GM18519 (cell line): ENCODE data around the gene ZNRF1.

ENCODE experiments used
- ATAC-seq: cut with Tn5 transposase; IDR thresholded peaks from one replicate; pipeline ENCODE4 v1.9.1; 2021; ENCODE audit warnings: mild to moderate bottlenecking, moderate library complexity; ENCODE audit not compliant: unreplicated experiment, low FRiP score

Gene ZNRF1

DNA sequence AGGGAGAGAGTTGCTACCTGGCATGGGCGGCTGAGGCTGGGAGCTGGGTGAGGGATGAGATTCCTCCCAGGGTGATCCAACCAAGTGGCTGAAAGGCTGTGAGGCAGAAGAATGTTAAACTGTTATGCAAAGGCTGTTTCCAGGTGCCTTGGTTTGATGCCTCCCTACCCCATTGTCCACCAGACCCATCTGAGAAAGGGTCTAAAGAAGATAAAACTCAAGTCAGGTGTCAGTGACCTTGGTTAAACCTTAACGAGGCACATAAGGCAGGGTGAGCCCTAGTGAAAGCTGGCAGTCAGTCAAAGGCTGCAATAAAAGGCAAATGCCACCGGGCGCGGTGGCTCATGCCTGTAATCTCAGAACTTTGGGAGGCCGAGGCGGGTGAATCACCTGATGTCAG, 94.0 kb downstream of the ZNRF1 start:
- ATAC-seq, result no peak

- no peak for ATAC-seq
Measured at GRCh38 chr16:75093598-75094540, 95.0 kb downstream of the ZNRF1 start.

DNA sequence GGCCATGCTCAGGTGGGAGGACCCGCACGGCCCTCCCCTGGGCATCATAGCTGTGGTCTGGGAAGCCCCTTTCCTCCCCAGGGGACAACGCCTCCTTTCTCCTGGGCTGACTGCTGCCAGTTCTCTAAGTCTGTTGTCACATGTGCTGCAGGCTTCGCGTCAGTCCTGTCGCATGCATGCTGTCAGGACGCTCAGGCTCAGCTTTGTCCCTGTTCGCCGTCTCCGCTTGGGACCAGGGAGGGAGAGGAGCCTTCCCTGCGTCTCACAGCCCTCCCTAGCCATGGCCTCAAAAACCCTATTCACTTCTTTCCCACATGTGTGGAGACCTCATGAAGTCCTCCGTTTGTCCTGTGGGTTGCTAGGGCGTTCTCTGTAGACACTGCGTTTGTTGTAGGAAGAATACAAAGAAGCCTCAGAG, 96.4 kb downstream of the ZNRF1 start:
- no peak for ATAC-seq

- no peak for ATAC-seq
Measured at GRCh38 chr16:75096656-75097055, 97.8 kb downstream of the ZNRF1 start.

DNA sequence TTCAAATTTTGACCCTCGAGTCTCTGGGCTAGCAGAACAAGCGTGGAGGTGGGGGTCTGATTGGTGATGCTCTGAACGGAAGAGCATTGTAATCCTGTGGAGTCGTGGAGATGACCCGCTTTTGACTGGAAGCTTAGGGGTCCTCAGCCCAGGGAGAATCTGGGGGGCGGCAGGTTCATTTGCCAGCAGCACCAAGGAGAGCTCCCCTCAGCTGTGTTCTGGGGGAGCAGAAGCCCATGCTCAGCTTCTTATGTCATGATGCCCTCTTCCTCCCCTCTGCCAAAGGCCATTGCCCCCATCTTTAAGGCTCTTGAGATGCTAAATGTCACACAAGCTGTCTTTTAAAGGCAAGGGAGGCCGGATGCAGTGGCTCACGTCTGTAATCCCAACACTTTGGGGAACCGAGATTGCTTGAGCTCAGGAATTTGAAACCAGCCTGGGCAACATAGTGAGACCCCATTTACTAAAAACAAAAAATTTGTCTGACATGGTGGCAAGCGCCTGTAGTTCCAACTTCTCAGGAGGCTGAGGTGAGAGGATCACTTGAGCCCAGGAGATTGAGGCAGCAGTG, 98.5 kb downstream of the ZNRF1 start:
- ATAC-seq, result no peak

DNA sequence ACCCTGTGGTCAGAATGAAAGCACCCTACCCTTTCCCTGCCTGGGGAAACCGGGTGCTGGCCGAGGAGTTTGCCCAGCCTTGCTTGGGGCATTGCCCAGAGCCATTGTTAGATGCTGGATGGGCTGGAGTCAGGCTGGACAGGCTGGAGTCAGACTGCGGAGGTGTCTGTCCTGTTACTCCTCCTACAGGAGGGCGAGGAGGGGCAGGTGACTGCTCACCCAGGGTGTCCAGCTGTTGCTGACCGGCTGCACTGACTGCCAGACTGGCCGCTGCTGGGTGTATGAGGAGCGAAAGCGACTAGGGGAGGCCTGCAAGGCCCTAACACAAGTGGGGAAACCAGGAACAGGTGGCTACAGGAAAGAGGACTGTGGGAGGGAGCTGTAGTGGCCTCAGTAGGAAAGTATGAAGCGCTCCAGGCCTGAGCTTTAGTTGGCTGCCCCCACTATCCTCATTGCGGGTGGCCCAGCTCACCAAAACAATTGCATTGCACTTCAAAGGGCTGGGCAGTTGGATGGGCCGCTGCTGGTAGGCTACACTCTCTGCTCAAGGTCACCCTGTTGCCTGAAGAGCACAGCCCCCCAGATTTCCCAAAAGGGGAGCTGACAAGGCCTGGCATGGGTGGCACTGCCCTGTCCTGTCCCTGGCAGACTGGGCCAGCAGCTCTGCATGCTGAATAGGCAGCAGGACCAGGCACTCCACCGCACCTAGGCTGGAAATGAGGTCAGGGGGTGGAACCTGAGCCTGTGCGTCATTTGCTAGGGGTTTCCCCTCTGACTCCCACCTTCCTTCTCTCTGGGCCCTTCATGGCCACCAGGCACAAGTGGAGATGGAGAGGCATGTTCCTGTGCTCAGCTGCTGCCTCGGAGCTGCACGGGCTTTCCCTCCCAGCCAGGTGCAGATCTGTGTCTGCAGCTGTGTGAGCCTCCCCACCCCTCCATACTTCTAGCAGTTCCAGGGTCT, 99.4 kb downstream of the ZNRF1 start:
- ATAC-seq, result no peak

- ATAC-seq, result no peak
Measured at GRCh38 chr16:75099075-75099667, 100.3 kb downstream of the ZNRF1 start.

DNA sequence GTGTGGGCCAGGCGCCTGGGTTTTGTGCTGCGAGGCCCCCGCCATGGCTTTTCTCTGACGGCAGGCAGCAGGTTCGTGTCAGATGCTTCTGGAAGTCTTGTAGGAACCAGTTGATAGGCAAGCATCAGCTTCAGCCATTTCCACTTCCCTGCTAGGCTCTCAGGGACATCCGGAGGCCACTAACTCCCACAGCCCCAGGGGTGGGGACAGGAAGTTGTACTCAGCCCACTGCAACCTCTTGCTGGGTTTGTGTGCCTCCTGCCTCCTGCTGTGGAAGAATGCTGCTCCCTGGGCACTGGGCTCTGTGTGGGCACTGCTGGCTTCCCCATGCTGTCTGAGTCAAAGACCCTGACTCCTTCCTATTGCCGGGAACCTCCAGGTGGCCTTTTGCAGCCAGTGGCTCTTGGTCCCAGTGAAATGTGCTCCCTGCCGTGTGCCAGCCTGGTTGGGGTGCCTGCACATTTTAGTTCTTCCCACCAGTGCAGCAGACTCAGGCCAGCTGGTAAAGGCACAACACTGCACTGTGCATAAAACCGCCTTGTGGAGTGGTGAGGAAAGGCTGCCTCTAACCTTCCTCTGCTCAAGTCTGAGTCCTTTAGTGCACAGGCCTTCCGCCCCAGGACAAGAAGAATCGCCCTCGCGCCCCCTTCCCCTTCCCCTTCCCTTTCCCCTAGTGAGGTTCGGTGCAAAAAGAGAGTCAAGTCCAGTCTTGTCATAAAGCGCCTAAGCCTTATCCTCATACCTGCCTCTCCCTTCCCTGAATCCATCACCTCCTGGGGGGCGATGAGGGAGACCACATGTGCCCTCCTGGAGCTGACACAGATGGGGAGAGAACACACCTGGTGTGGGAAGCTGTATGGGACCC, 101.1 kb downstream of the ZNRF1 start:
- no peak for ATAC-seq

DNA sequence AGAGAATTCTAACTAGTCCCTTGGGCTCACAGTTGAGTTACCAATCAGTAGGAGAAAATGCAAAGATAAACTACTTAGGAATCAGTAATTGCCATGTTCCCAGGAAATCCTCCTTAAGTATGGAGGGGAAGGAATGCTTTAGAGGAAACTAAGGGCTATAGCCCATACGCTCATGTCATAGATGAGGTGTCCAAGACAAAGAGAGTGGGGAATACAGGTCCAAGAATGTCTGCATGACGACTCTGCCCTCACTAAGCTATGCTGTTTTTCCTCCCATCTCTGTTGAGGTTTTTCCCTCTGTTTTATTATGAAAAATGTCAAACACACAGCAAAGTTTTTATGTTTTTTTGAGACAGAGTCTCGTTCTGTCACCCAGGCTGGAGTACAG, 101.8 kb downstream of the ZNRF1 start:
- no peak for ATAC-seq

DNA sequence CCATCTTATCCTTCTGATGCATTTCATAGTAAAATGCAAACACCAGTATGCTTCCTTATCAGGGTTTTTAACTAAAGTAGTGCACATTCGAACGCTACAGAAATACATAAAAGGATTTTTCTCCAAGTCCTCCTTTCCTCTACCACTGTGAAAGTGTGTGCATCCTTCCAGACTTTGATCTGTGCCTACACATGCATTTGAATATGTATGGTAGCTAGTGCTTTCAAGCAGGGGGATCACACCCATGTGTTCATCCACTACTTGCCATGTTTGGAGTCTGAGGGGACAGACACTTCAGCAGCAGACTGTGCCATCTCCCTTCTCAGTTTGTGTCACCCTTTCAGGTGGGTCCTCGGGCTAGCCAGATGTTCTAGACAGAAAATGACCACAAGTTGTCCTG, 102.8 kb downstream of the ZNRF1 start:
- no peak for ATAC-seq

- ATAC-seq, result no peak
Measured at GRCh38 chr16:75102595-75102994, 103.8 kb downstream of the ZNRF1 start.

DNA sequence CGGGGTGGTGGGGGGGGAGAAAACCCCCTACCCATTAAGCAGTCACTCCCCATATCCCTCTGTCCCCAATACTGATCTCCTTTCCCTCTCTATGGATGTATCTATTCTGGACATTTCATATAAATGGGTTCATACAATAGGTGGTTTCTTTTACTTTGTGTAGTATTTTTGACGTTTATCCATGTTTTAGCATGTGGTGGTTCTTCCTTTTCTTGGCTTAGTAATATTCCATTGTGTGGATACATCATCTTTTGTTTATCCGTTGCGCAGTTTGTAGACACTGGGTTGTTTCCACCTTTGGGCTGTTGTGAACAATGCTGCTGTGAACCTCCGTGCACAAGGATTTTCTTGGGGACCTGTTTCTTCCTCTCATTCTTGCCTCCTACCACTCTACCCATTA, 105.2 kb downstream of the ZNRF1 start:
- no peak for ATAC-seq

- ATAC-seq, result no peak
Measured at GRCh38 chr16:75104836-75105235, 106.0 kb downstream of the ZNRF1 start.

DNA sequence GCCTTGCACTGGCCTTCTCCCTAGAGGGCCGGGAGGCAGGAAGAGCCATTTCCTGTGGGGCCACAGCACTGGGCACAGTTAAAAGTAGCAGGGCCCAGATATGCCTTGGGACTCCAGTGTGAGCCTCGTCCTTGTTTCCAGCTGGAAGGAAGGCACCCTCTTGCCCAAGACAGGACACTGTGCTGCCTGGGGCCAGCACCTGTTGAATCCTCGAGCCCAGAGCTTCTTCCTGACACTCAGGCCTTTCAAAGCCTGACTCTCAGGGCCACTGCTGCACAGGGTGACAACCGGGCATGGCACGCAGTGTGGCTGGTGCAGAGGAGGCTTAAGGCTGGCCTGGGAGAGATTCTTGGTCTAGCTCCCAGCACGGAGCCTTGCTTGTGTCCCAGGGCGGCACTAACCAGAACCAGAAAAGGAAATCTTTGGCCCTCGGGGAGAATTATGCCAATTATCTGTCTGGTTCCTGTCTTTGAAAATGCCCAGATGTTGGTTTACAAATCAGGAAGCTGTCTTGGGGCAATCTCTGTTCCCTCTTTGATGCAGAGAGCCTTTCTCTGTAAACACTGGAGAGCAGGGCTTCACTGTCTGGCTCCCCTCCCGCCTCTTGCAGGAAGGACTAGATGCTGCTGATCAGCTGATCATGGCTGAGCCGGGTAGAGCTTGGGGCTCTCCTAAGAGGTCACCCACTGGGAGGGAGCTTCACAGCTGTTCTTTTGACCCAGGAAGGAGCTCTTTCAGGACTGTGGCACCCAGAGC, 106.7 kb downstream of the ZNRF1 start:
- ATAC-seq, result no peak

DNA sequence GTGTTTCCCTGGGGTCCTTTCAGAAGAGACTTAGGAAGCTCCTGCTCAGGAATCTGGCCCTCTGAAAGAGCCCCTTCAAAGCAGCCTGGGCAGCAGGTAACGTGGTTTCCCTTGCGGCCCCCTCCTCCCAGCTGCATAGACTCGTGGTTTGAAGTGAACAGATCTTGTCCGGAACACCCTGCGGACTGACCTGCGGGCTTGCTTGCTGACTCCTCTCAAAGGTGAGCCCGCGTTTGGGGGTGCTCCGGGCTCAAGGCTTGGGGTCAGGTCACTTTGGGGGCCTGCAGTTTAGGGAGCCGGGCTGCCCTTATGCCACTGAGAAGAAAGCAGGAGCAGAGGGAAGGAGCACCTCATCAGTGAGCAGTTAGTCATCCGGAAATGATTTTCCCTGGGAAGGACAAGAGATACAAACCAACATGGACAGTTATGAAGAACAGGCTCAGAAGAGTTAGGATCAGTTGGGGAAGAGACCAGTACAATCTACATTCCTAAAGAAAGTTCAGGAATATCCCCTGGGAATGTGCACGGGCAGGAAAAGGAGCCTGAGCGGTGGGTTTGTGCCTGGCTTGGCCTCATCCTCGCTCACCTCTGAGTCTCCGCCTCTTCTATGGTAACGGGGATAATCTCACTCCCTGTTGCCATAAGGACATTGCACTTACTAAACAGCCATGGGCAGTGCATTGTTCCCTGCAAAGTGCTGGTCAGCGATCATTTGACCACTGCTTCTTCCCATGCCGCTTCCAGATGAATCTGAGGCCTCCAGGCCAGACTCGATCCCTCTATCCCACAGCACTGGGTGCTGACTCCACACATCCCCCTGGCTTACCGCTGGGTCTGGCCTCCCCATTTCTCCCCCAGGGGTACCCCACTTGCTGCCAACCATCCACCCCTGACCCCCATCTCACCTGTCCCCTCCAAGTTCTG, 107.8 kb downstream of the ZNRF1 start:
- ATAC-seq, result no peak

GRCh38 chr16:75107505-75107904, 108.7 kb downstream of the ZNRF1 start:
- ATAC-seq, result no peak

DNA sequence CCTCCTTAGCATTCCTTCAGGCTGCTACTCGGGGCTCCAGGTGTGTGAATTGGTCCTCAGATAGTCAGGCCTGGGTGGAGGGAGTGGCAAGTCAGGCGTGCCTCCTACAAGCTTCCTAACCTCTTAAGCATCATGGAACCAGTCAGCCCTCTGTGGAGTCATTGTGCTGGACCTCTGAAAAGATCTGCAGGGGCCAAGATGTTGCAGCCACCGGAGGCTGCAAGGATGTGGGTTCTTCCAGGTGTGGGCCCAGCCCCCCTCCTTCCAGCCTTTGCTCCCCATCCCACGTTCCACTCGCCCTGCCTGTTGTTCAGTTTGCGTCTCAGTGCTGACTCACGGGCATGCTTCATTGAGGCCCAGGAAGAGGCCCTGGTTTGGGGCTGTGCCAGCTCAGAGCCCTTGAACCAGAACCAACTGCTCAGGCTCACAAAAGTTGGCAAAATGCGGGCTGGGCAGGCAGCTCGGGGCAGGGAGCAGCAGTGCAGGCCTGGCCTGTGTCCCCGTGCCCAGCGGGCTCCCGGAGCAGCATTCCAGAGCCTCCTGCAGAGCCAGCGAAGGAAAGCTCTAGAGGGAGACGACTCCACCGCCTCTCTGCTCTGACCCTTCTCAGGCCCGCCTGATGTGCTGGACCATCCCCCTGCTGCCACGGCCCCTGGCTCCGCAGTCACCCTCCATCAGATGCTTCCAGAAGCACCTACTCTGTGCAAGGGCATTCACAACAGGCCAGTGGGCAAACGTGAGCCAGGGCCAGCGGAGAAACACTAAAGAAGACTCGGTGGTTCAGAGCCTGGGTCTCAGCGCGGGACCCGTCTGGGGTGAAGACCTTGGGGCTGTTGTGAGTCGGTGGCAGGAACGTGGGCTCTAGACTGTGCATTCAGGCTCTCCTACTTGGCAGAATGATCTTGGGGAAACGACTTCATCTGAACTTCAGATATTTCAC, 110.2 kb downstream of the ZNRF1 start:
- no peak for ATAC-seq
